ENCODE results near the gene ZNF184. TPM values are rescaled to one million over a fixed set of nuclear protein-coding genes. Genes with fewer than 3 reads are reported as not detected.
A peak's percentile ranks its signal among the peaks of the same experiment; 100 is the strongest.

ZNF184 gene
- total and polyA plus RNA-seq, 9 of the 15 experiments (the other 6 are each of a cell fraction or from before 2014, with no cell fraction given), result 7.6 to 22.2 (median 12.8) TPM

DNA sequence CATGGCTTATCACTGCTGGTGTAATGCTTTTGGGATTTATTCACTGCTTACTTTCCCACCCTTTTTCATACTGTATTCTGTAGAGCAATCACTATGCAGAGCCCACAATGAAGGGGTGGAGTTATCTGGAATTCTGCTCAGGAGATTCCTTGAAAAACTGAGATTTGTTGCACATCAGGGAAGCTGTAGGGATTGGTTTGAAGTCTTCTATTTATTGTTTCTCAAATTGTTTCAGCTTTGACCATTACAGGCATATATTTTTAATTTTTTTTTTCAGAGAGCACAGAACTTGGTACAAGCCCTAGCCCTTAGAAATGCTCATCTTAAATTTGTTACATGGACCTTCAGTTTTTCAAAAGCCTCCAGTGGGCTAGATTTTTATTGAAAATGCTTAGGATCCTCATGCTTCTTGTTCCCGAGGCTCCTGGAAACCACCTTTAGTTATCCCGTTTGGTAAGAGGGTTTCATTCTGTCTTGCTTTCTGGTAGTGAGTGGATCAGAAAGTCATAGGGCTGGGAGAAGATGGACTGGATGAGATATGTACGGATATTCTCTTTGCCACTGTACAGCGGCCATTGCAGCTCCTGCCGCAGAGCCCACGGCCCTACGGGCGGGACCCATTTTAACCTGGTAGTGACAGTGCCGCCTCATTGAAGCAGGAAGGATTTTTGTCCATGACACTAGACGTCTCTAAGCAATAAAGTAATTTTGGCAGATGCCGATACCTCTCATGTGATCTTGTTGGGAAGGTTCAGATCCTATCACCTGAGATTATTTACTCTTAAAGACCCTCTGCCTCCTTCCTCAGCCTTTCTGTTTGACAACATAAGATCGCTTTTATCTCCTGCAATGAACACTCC is 45.3 kb upstream of the ZNF184 start (continued):
- TF ChIP-seq, protein P1, sequence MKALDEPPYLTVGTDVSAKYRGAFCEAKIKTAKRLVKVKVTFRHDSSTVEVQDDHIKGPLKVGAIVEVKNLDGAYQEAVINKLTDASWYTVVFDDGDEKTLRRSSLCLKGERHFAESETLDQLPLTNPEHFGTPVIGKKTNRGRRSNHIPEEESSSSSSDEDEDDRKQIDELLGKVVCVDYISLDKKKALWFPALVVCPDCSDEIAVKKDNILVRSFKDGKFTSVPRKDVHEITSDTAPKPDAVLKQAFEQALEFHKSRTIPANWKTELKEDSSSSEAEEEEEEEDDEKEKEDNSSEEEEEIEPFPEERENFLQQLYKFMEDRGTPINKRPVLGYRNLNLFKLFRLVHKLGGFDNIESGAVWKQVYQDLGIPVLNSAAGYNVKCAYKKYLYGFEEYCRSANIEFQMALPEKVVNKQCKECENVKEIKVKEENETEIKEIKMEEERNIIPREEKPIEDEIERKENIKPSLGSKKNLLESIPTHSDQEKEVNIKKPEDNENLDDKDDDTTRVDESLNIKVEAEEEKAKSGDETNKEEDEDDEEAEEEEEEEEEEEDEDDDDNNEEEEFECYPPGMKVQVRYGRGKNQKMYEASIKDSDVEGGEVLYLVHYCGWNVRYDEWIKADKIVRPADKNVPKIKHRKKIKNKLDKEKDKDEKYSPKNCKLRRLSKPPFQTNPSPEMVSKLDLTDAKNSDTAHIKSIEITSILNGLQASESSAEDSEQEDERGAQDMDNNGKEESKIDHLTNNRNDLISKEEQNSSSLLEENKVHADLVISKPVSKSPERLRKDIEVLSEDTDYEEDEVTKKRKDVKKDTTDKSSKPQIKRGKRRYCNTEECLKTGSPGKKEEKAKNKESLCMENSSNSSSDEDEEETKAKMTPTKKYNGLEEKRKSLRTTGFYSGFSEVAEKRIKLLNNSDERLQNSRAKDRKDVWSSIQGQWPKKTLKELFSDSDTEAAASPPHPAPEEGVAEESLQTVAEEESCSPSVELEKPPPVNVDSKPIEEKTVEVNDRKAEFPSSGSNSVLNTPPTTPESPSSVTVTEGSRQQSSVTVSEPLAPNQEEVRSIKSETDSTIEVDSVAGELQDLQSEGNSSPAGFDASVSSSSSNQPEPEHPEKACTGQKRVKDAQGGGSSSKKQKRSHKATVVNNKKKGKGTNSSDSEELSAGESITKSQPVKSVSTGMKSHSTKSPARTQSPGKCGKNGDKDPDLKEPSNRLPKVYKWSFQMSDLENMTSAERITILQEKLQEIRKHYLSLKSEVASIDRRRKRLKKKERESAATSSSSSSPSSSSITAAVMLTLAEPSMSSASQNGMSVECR (CRISPR knock-in tag; IDR thresholded peaks at IDR 0.05), result no peak
- TF ChIP-seq EZH2 (IDR thresholded peaks at IDR 0.05; ENCODE audit: borderline replicate concordance, low read depth, low read length) (no peak), CSDE1 (IDR thresholded peaks at IDR 0.05) (no peak), BRD9 (IDR thresholded peaks at IDR 0.05; ENCODE audit: low read depth, partially characterized antibody) (no peak), NFE2 (IDR thresholded peaks at IDR 0.05; ENCODE audit: low read depth) (no peak), CHD1 (IDR thresholded peaks at IDR 0.05; ENCODE audit: low read length) (no peak), TEAD1 (CRISPR knock-in tag; IDR thresholded peaks at IDR 0.05) (no peak), SPI1 (IDR thresholded peaks at IDR 0.05; ENCODE audit: borderline replicate concordance, low read depth, low read length) (no peak)
- TF ChIP-seq, protein P2, sequence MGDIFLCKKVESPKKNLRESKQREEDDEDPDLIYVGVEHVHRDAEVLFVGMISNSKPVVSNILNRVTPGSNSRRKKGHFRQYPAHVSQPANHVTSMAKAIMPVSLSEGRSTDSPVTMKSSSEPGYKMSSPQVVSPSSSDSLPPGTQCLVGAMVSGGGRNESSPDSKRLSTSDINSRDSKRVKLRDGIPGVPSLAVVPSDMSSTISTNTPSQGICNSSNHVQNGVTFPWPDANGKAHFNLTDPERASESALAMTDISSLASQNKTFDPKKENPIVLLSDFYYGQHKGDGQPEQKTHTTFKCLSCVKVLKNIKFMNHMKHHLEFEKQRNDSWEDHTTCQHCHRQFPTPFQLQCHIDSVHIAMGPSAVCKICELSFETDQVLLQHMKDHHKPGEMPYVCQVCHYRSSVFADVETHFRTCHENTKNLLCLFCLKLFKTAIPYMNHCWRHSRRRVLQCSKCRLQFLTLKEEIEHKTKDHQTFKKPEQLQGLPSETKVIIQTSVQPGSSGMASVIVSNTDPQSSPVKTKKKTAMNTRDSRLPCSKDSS (IDR thresholded peaks at IDR 0.05; ENCODE audit: low read depth, partially characterized antibody), result no peak
- TF ChIP-seq, protein P3, sequence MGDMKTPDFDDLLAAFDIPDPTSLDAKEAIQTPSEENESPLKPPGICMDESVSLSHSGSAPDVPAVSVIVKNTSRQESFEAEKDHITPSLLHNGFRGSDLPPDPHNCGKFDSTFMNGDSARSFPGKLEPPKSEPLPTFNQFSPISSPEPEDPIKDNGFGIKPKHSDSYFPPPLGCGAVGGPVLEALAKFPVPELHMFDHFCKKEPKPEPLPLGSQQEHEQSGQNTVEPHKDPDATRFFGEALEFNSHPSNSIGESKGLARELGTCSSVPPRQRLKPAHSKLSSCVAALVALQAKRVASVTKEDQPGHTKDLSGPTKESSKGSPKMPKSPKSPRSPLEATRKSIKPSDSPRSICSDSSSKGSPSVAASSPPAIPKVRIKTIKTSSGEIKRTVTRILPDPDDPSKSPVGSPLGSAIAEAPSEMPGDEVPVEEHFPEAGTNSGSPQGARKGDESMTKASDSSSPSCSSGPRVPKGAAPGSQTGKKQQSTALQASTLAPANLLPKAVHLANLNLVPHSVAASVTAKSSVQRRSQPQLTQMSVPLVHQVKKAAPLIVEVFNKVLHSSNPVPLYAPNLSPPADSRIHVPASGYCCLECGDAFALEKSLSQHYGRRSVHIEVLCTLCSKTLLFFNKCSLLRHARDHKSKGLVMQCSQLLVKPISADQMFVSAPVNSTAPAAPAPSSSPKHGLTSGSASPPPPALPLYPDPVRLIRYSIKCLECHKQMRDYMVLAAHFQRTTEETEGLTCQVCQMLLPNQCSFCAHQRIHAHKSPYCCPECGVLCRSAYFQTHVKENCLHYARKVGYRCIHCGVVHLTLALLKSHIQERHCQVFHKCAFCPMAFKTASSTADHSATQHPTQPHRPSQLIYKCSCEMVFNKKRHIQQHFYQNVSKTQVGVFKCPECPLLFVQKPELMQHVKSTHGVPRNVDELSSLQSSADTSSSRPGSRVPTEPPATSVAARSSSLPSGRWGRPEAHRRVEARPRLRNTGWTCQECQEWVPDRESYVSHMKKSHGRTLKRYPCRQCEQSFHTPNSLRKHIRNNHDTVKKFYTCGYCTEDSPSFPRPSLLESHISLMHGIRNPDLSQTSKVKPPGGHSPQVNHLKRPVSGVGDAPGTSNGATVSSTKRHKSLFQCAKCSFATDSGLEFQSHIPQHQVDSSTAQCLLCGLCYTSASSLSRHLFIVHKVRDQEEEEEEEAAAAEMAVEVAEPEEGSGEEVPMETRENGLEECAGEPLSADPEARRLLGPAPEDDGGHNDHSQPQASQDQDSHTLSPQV (IDR thresholded peaks at IDR 0.05), result peak; percentile 22; the same call in 1 of the 2 replicates
- TF ChIP-seq, protein P4, sequence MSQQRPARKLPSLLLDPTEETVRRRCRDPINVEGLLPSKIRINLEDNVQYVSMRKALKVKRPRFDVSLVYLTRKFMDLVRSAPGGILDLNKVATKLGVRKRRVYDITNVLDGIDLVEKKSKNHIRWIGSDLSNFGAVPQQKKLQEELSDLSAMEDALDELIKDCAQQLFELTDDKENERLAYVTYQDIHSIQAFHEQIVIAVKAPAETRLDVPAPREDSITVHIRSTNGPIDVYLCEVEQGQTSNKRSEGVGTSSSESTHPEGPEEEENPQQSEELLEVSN (IDR thresholded peaks at IDR 0.05; ENCODE audit: borderline replicate concordance in 1 of 2, extremely low read depth in 1 of 2, insufficient read depth in 1 of 2, insufficient read length in 1 of 2, low read depth in 1 of 2, low read length in 1 of 2, poor library complexity in 1 of 2, severe bottlenecking in 1 of 2), result peak in 1 of 2 experiments; percentile 41
- TF ChIP-seq, protein P5, sequence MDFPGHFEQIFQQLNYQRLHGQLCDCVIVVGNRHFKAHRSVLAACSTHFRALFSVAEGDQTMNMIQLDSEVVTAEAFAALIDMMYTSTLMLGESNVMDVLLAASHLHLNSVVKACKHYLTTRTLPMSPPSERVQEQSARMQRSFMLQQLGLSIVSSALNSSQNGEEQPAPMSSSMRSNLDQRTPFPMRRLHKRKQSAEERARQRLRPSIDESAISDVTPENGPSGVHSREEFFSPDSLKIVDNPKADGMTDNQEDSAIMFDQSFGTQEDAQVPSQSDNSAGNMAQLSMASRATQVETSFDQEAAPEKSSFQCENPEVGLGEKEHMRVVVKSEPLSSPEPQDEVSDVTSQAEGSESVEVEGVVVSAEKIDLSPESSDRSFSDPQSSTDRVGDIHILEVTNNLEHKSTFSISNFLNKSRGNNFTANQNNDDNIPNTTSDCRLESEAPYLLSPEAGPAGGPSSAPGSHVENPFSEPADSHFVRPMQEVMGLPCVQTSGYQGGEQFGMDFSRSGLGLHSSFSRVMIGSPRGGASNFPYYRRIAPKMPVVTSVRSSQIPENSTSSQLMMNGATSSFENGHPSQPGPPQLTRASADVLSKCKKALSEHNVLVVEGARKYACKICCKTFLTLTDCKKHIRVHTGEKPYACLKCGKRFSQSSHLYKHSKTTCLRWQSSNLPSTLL (IDR thresholded peaks at IDR 0.05), result no peak

Data from K562 (cell line).